Mesendoderm (in vitro differentiated cells): ENCODE measurements around the gene ZBTB4.
A peak's percentile ranks its signal among the peaks of the same experiment; 100 is the strongest.

ENCODE experiments used
- DNase-seq: peaks from one replicate; pipeline ENCODE4 v3.0.0; 2013
- H2AK5ac ChIP-seq: 2 replicates; pipeline ENCODE4 v1.6.1; 2013; ENCODE audit warnings: low read length, inconsistent platforms
- H2BK120ac ChIP-seq: 2 replicates; pipeline ENCODE4 v1.6.1; 2013; ENCODE audit warnings: low read depth, mild to moderate bottlenecking, low read length, moderate library complexity, mixed read lengths
- H2BK15ac ChIP-seq: replicated peaks from 2 replicates; pipeline ENCODE4 v1.6.1; 2013; ENCODE audit warnings: low read depth, mild to moderate bottlenecking, moderate library complexity
- H2BK5ac ChIP-seq: 2 replicates; pipeline ENCODE4 v1.6.1; 2013; ENCODE audit warnings: low read length, inconsistent platforms
- H3K18ac ChIP-seq: 2 replicates; pipeline ENCODE4 v1.6.1; 2013; ENCODE audit warnings: mild to moderate bottlenecking, low read length, mixed read lengths
- H3K23ac ChIP-seq: one replicate; pipeline ENCODE4 v1.6.1; 2013; ENCODE audit warnings: low read length
- H3K27ac ChIP-seq: 2 replicates; pipeline ENCODE4 v1.5.1; 2013; ENCODE audit warnings: low read depth, mild to moderate bottlenecking, inconsistent platforms, low read length, moderate library complexity
- H3K27me3 ChIP-seq: 2 replicates; pipeline ENCODE4 v1.6.1; 2013; ENCODE audit warnings: low read length, control low read depth, mild to moderate bottlenecking, inconsistent platforms; ENCODE audit not compliant: insufficient read depth, poor library complexity
- H3K36me3 ChIP-seq: 2 replicates; pipeline ENCODE4 v1.6.1; 2013; ENCODE audit warnings: low read length, inconsistent platforms; ENCODE audit not compliant: control insufficient read depth, insufficient read depth
- H3K4ac ChIP-seq: one replicate; pipeline ENCODE4 v1.6.1; 2013; ENCODE audit warnings: low read depth, mild to moderate bottlenecking, low read length, moderate library complexity
- H3K4me1 ChIP-seq: 2 replicates; pipeline ENCODE4 v1.6.1; 2013; ENCODE audit warnings: low read depth, low read length, inconsistent platforms; ENCODE audit not compliant: control insufficient read depth
- H3K4me2 ChIP-seq: 2 replicates; pipeline ENCODE4 v1.6.1; 2013; ENCODE audit warnings: low read length
- H3K4me3 ChIP-seq: 2 replicates; pipeline ENCODE4 v1.5.1; 2013; ENCODE audit warnings: mild to moderate bottlenecking, low read length
- H3K56ac ChIP-seq: one replicate; pipeline ENCODE4 v1.6.1; 2013; ENCODE audit warnings: low read length
- H3K79me1 ChIP-seq: 2 replicates; pipeline ENCODE4 v1.6.1; 2013; ENCODE audit warnings: low read length, inconsistent platforms
- H3K79me2 ChIP-seq: 2 replicates; pipeline ENCODE4 v1.6.1; 2013; ENCODE audit warnings: mild to moderate bottlenecking, low read length; ENCODE audit not compliant: control insufficient read depth, insufficient read depth
- H3K9ac ChIP-seq: 2 replicates; pipeline ENCODE4 v1.6.1; 2013; ENCODE audit warnings: low read length, inconsistent platforms
- H4K5ac ChIP-seq: one replicate; pipeline ENCODE4 v1.6.1; 2013; ENCODE audit warnings: low read length
- H4K8ac ChIP-seq: one replicate; pipeline ENCODE4 v1.6.1; 2013; ENCODE audit warnings: low read depth, mild to moderate bottlenecking, control low read depth, low read length, moderate library complexity
- WGBS: extraction: QIAGEN DNeasy Blood & Tissue Kit; methylation state at CpG from one replicate; pipeline ENCODE4 v1.1.7; 2013; ENCODE audit warnings: low lambda C conversion rate, missing lambda C conversion rate; ENCODE audit not compliant: insufficient coverage; ENCODE audit errors: extremely low coverage; 5-methylcytosine and 5-hydroxymethylcytosine counted together

The ZBTB4 gene

GRCh38 chr17:7459961-7460545 lies 19.4 kb downstream of the ZBTB4 start:
- Histone ChIP-seq H2BK15ac (no peak overlapping the region), H3K23ac (no peak overlapping the region), H3K4me1 (no peaks in the 10 kb centered on the region), H3K4ac (no peak overlapping the region), H3K79me1 (no peaks in the 10 kb centered on the region), H3K4me3 (no peak overlapping the region), H2BK120ac (no peak overlapping the region), H3K56ac (no peak overlapping the region), H2BK5ac (no peak overlapping the region), H3K4me2 (no peak overlapping the region), H4K8ac (no peak overlapping the region), H3K9ac (no peak overlapping the region), H3K79me2 (no peaks in the 10 kb centered on the region), H2AK5ac (no peak overlapping the region), H3K18ac (no peak overlapping the region), H3K27me3 (no peaks in the 10 kb centered on the region), H4K5ac (no peak overlapping the region), H3K36me3 (no peaks in the 10 kb centered on the region), H3K27ac (no peak overlapping the region)
- WGBS: no CpG with 5 or more reads among the region's 3 CpGs
- no peak for DNase-seq

- no peaks in the 10 kb centered on the region for H3K79me1 ChIP-seq
- no peak overlapping the region for H3K56ac ChIP-seq
- no peak overlapping the region for H3K9ac ChIP-seq
- no peak overlapping the region for H4K8ac ChIP-seq
- no peak overlapping the region for H2AK5ac ChIP-seq
- H3K4me2 ChIP-seq: no peak overlapping the region
- DNase-seq: no peak
- H2BK120ac ChIP-seq: no peak overlapping the region
- no peak overlapping the region for H3K23ac ChIP-seq
- H3K4me1 ChIP-seq: no peaks in the 10 kb centered on the region
- no peak overlapping the region for H2BK5ac ChIP-seq
- no peak overlapping the region for H4K5ac ChIP-seq
- WGBS: no CpG with 5 or more reads among the region's 7 CpGs
- H2BK15ac ChIP-seq: no peak overlapping the region
- H3K4ac ChIP-seq: no peak overlapping the region
- H3K27ac ChIP-seq: no peak overlapping the region
- no peak overlapping the region for H3K18ac ChIP-seq
- no peaks in the 10 kb centered on the region for H3K79me2 ChIP-seq
- no peaks in the 10 kb centered on the region for H3K36me3 ChIP-seq
- H3K4me3 ChIP-seq: no peak overlapping the region
- no peaks in the 10 kb centered on the region for H3K27me3 ChIP-seq
Measured at GRCh38 chr17:7448461-7448860, 31.0 kb downstream of the ZBTB4 start.

GRCh38 chr17:7445619-7445968 lies 33.8 kb downstream of the ZBTB4 start:
- no peak overlapping the region for H2BK15ac ChIP-seq
- H3K4me1 ChIP-seq: peaks cover 2% of the 10 kb centered on the region
- H3K79me2 ChIP-seq: no peaks in the 10 kb centered on the region
- DNase-seq: peak; percentile 88
- no peak overlapping the region for H2BK120ac ChIP-seq
- peak overlapping the region; percentile 83 for H3K4me2 ChIP-seq
- H3K27me3 ChIP-seq: no peaks in the 10 kb centered on the region
- no peaks in the 10 kb centered on the region for H3K79me1 ChIP-seq
- no CpG with 5 or more reads among the region's 16 CpGs for WGBS
- no peak overlapping the region for H4K5ac ChIP-seq
- no peak overlapping the region for H3K23ac ChIP-seq
- H3K9ac ChIP-seq: peak overlapping the region; percentile 50
- no peak overlapping the region for H2AK5ac ChIP-seq
- peak overlapping the region; percentile 10 for H3K4me3 ChIP-seq
- no peak overlapping the region for H3K4ac ChIP-seq
- no peak overlapping the region for H3K27ac ChIP-seq
- H2BK5ac ChIP-seq: no peak overlapping the region
- no peak overlapping the region for H4K8ac ChIP-seq
- H3K56ac ChIP-seq: peak overlapping the region; percentile 89
- no peaks in the 10 kb centered on the region for H3K36me3 ChIP-seq
- H3K18ac ChIP-seq: no peak overlapping the region

GRCh38 chr17:7444682-7445618 lies 34.5 kb downstream of the ZBTB4 start, which contains the start of gene CHRNB1:
CHRNB1 (plus strand) TSS chr17:7445061; CDS start chr17:7445128, 67 bp downstream.
- no peaks in the 10 kb centered on the region for H3K79me1 ChIP-seq
- WGBS: no CpG with 5 or more reads among the region's 51 CpGs
- no peak within 1 kb of the TSS for H3K27ac ChIP-seq
- H3K9ac ChIP-seq: peak within 1 kb of the TSS; percentile 50
- no peak within 1 kb of the TSS for H2BK5ac ChIP-seq
- no peaks in the 10 kb centered on the region for H3K36me3 ChIP-seq
- no peak within 1 kb of the TSS for H4K5ac ChIP-seq
- H3K79me2 ChIP-seq: no peaks in the 10 kb centered on the region
- H2AK5ac ChIP-seq: no peak within 1 kb of the TSS
- H3K27me3 ChIP-seq: no peaks in the 10 kb centered on the region
- H2BK15ac ChIP-seq: no peak within 1 kb of the TSS
- H3K18ac ChIP-seq: no peak within 1 kb of the TSS
- H3K4me3 ChIP-seq: peak within 1 kb of the TSS; percentile 17
- no peak within 1 kb of the TSS for H2BK120ac ChIP-seq
- H4K8ac ChIP-seq: no peak within 1 kb of the TSS
- DNase-seq: peak; percentile 87
- peak within 1 kb of the TSS; percentile 83 for H3K4me2 ChIP-seq
- peaks cover 2% of the 10 kb centered on the region for H3K4me1 ChIP-seq
- peak within 1 kb of the TSS; percentile 89 for H3K56ac ChIP-seq
- no peak within 1 kb of the TSS for H3K23ac ChIP-seq
- H3K4ac ChIP-seq: no peak within 1 kb of the TSS

- Histone ChIP-seq H3K9ac (no peak overlapping the region), H2BK120ac (no peak overlapping the region), H3K4me1 (peaks cover 2% of the 10 kb centered on the region), H2BK15ac (no peak overlapping the region), H4K5ac (no peak overlapping the region), H2BK5ac (no peak overlapping the region), H3K23ac (no peak overlapping the region), H3K4me3 (no peak overlapping the region), H3K79me1 (no peaks in the 10 kb centered on the region), H3K4me2 (no peak overlapping the region), H4K8ac (no peak overlapping the region), H3K27ac (no peak overlapping the region), H2AK5ac (no peak overlapping the region), H3K79me2 (no peaks in the 10 kb centered on the region), H3K18ac (no peak overlapping the region), H3K36me3 (no peaks in the 10 kb centered on the region), H3K56ac (no peak overlapping the region), H3K4ac (no peak overlapping the region), H3K27me3 (peaks cover 4% of the 10 kb centered on the region)
- DNase-seq: no peak
- whole genome bisulfite sequencing: no CpG with 5 or more reads among the region's 7 CpGs
Measured at GRCh38 chr17:7443499-7444485, 35.6 kb downstream of the ZBTB4 start.
